MCF 10A (cell line): ENCODE measurements around the gene TNRC6B. TPM values are rescaled to one million over a fixed set of nuclear protein-coding genes. Genes with fewer than 3 reads are reported as not detected.
A peak's percentile ranks its signal among the peaks of the same experiment; 100 is the strongest.

ENCODE experiments used
- BruUV-seq: library from RNA; stranded (reverse); fragments of 400-500 nt; replicated peaks from 2 replicates; lab custom pipeline; 2021; lab: Mats Ljungman, UMichigan
- CTCF ChIA-PET: fragments of 300-600 bp; sonication (Branson Sonifier 250); formaldehyde crosslinking; extraction: SDS; loops from one replicate; lab custom pipeline; 2021; ENCODE audit warnings: antibody characterized with exemption, inconsistent platforms; lab: Yijun Ruan, JAX
- POLR2A ChIA-PET: fragments of 300-600, 350-650 bp; sonication (Branson Sonifier 250); formaldehyde crosslinking; extraction: SDS; loops from one replicate; lab custom pipeline; 2020; ENCODE audit warnings: antibody characterized with exemption, inconsistent platforms; lab: Yijun Ruan, JAX
- DNase-seq: peaks from one replicate; pipeline ENCODE4 v3.0.0-alpha.2; 2018; ENCODE audit not compliant: unreplicated experiment
- H3K27ac Mint-ChIP-seq: one replicate; pipeline ENCODE4 v1.8.0; 2022; ENCODE audit warnings: mild to moderate bottlenecking, low read depth, mixed read lengths; ENCODE audit not compliant: unreplicated experiment
- H3K27me3 Mint-ChIP-seq: one replicate; pipeline ENCODE4 v1.8.0; 2022; ENCODE audit warnings: mixed read lengths; ENCODE audit not compliant: insufficient read depth, unreplicated experiment
- H3K36me3 Mint-ChIP-seq: one replicate; pipeline ENCODE4 v1.8.0; 2022; ENCODE audit warnings: mild to moderate bottlenecking, moderate library complexity, mixed read lengths; ENCODE audit not compliant: insufficient read depth, unreplicated experiment
- H3K4me1 Mint-ChIP-seq: one replicate; pipeline ENCODE4 v1.8.0; 2022; ENCODE audit warnings: mixed read lengths; ENCODE audit not compliant: insufficient read depth, unreplicated experiment
- H3K4me3 Mint-ChIP-seq: one replicate; pipeline ENCODE4 v1.8.0; 2022; ENCODE audit warnings: mild to moderate bottlenecking, moderate library complexity, mixed read lengths; ENCODE audit not compliant: unreplicated experiment
- H3K9me3 Mint-ChIP-seq: one replicate; pipeline ENCODE4 v1.8.0; 2022; ENCODE audit warnings: mixed read lengths; ENCODE audit not compliant: unreplicated experiment
- CTCF ChIP-seq: fragments of 200-600 bp; IDR thresholded peaks from one replicate; pipeline ENCODE4 v1.8.0; 2022; ENCODE audit warnings: antibody characterized with exemption, mild to moderate bottlenecking; ENCODE audit not compliant: unreplicated experiment
- intact Hi-C: fragments of 100-400 bp; cut with micrococcal nuclease; formaldehyde crosslinking; loops from 2 replicates; pipeline ENCODE4 v1.14.1; 2022
- total RNA-seq: library from RNA; stranded (reverse); gene quantifications from 2 replicates; pipeline ENCODE4 v1.2.3, GENCODE V29; 2022

The TNRC6B gene
- total RNA-seq, 1 experiment from 2014 or later: 27.1 TPM

- no peak for TF ChIP-seq CTCF
- intact Hi-C loops: loop anchor here (10.0 kb wide), 1 partner anchor 405 kb away; no protein-coding TSS in a partner anchor
- POLR2A ChIA-PET: interaction anchor here (0.6 to 1.5 kb wide), 4 partner anchors 12 to 296 kb away, joined by 3 to 4 read pairs (median 4); no protein-coding TSS in a partner anchor
- H3K27me3 Mint-ChIP-seq: no peaks in the 10 kb centered on the region
- H3K4me3 Mint-ChIP-seq: no peak overlapping the region
- CTCF ChIA-PET: interaction anchor here (0.7 kb wide), 3 partner anchors 145 to 809 kb away, joined by 3 read pairs; no protein-coding TSS in a partner anchor
- H3K4me1 Mint-ChIP-seq: peaks cover 8% of the 10 kb centered on the region
- no peaks in the 10 kb centered on the region for H3K9me3 Mint-ChIP-seq
- DNase-seq: no peak
- H3K27ac Mint-ChIP-seq: no peak overlapping the region
- BruUV-seq: no TSS peak
- H3K36me3 Mint-ChIP-seq: peaks cover 15% of the 10 kb centered on the region
Observed at GRCh38 chr22:40340044-40340443, 162.3 kb downstream of the TNRC6B start.

GRCh38 chr22:40341604-40342003, 163.9 kb downstream of the TNRC6B start:
- no TSS peak for BruUV-seq
- no peaks in the 10 kb centered on the region for H3K27me3 Mint-ChIP-seq
- H3K9me3 Mint-ChIP-seq: no peaks in the 10 kb centered on the region
- H3K4me1 Mint-ChIP-seq: peaks cover 8% of the 10 kb centered on the region
- no peak overlapping the region for H3K27ac Mint-ChIP-seq
- intact Hi-C loops: loop anchor here (10.0 kb wide), 1 partner anchor 407 kb away; no protein-coding TSS in a partner anchor
- no peak overlapping the region for H3K4me3 Mint-ChIP-seq
- POLR2A ChIA-PET: interaction anchor here (0.7 kb wide), 1 partner anchor 52 kb away, joined by 5 read pairs; no protein-coding TSS in a partner anchor
- no peak for TF ChIP-seq CTCF
- no peak for DNase-seq
- peaks cover 12% of the 10 kb centered on the region for H3K36me3 Mint-ChIP-seq
- CTCF ChIA-PET: no interaction called here

GRCh38 chr22:40342521-40342920, 164.8 kb downstream of the TNRC6B start:
- intact Hi-C loops: loop anchor here (10.0 kb wide), 1 partner anchor 408 kb away; no protein-coding TSS in a partner anchor
- no peak for TF ChIP-seq CTCF
- ChIA-PET CTCF (no interaction called here), POLR2A (interaction anchor here (0.7 kb wide), 1 partner anchor 236 kb away, joined by 4 read pairs; no protein-coding TSS in a partner anchor)
- H3K4me3 Mint-ChIP-seq: no peak overlapping the region
- BruUV-seq: no TSS peak
- no peak for DNase-seq
- H3K27me3 Mint-ChIP-seq: no peaks in the 10 kb centered on the region
- H3K27ac Mint-ChIP-seq: no peak overlapping the region
- peaks cover 12% of the 10 kb centered on the region for H3K36me3 Mint-ChIP-seq
- H3K4me1 Mint-ChIP-seq: peaks cover 11% of the 10 kb centered on the region
- no peaks in the 10 kb centered on the region for H3K9me3 Mint-ChIP-seq

GRCh38 chr22:40345271-40345670, 167.5 kb downstream of the TNRC6B start:
- no TSS peak for BruUV-seq
- ChIA-PET POLR2A (interaction anchor here (0.6 to 5.2 kb wide), 20 partner anchors 15 to 843 kb away, joined by 3 to 174 read pairs (median 6); partner anchors contain the start of genes MIEF1, RPS19BP1, SGSM3 and TNRC6B), CTCF (interaction anchor here (0.6 to 2.3 kb wide), 3 partner anchors 18 to 810 kb away, joined by 3 to 9 read pairs (median 4); no protein-coding TSS in a partner anchor)
- H3K27me3 Mint-ChIP-seq: no peaks in the 10 kb centered on the region
- H3K9me3 Mint-ChIP-seq: no peaks in the 10 kb centered on the region
- TF ChIP-seq CTCF: no peak
- H3K27ac Mint-ChIP-seq: peak overlapping the region; percentile 87
- peaks cover 23% of the 10 kb centered on the region for H3K4me1 Mint-ChIP-seq
- peaks cover 22% of the 10 kb centered on the region for H3K36me3 Mint-ChIP-seq
- intact Hi-C loops: loop anchor here (10.0 kb wide), 1 partner anchor 410 kb away; no protein-coding TSS in a partner anchor
- DNase-seq: peak; percentile 73
- peak overlapping the region; percentile 93 for H3K4me3 Mint-ChIP-seq
